GM18498 (cell line): ENCODE measurements around the gene XIAP.

Source experiments
- ATAC-seq: cut with Tn5 transposase; IDR thresholded peaks from one replicate; pipeline ENCODE4 v1.9.1; 2021; ENCODE audit warnings: mild to moderate bottlenecking, moderate library complexity; ENCODE audit not compliant: unreplicated experiment

XIAP gene

DNA sequence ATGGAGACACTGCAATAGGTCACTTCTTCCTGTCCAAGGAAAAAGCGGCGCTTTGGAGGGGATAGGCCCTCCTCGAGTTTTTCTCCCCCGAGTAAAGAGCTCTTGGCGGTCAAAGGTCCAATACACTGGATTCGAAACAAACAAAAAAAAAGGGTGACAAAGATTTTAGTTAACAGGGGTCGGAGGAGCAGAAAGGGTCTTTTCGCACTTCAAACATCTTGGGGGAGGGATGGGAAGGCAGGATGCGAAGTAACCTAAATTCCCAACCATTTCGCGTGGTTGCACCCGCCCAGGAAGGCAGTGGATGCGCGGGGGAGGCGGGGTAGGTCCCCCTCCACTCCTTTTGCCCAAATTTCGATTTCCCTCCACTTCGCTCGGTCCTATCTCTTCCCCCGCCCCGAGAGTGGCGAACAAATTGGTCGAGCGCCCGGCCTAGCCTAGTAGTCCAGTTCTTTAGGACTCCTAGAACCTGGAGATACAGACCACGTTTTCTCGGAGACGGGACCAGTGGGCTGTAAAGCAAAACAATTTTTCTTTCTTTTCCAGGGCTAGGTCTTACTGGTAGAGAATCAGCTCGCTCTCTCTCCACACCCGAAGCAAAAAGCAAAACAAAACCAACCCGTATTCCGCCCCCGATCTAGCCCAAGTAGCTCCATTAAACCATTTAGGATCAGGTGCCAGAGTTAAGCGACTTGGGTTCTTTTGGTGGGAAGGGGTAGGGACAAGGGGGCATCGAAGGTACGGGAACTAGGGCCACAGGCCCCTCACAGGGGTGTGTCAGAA, 99.6 kb downstream of the XIAP start:
- peak; percentile 2 for ATAC-seq

DNA sequence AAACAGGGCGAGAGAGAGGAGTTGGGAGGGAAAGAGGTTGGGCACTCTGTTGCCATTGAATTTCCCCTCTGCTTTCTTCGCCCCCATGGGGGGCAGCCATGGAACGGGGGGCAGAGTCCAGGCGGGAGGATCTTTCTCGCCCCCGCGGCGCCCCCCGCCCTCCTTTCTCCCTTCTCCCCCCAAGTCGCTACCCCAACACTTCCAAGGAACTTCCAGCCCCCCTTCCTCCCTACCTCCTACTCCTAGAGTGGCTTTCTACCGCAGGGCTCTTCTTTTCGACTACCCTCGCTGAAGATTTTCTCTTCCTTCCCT, 101.1 kb downstream of the XIAP start:
- ATAC-seq, result no peak

DNA sequence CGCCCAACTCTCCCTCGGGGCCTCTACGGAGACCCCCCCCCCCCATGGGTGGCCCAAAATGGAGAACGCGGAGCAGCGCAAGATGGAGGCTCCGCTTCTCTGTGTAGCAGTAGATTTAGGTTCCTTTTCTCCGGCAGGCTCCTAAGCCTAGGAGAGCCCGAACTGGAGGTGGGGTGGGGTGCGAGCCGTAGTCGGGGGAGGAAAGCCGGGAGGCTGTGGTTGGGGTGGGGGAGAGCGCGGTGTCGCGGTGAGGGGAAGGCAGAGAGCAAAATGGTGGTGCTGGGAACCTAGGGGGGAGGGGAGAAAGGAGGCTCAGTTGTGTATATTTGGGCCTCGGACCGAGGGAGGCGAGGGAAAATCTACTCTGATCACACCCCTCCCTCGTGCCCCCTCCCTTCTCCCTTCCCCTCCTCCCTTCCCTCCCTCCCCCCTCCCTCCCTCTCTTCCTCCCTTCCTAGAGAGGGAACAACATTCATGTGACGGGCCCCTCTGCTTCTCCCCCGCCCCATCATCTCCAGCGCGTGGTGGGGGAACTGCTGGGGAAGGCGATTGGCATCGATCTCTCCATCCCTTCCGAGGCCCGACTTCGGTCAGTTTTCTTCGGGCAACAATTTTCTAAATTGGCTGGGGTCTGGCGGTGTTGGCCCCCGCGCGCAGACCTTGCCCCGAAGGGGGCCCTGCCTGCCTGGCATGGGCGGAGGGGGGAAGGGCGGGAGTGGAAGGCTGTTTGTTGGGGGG, 101.6 kb downstream of the XIAP start, which contains the start of gene STAG2:
TSS of gene STAG2 (plus strand) at position 439 of the 738 bp plus-strand sequence. CDS start 60,922 bp downstream, outside the sequence.
- ATAC-seq, result no peak

DNA sequence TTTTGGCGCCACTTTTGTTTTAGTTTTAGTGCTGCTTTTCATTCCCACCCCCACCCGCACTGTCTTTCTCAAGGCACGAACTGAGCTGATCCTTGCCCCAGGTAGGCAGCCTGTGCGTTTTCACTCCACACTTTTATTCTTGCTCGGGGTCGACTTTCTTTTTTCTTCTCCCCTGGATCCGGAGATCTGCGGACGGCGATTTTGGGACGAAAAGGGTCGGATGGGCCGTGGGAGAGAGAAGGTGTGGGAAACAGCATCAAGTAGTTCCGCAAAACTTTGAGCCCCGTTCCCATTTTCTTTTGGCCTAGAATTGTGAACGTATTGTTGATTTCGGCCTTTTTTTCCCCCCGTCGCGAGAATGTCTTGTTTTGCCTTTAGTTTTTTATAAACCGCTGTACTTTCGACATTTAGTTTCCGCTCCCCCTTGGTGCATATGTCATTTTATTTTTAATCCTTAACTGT, 102.2 kb downstream of the XIAP start:
- no peak for ATAC-seq

DNA sequence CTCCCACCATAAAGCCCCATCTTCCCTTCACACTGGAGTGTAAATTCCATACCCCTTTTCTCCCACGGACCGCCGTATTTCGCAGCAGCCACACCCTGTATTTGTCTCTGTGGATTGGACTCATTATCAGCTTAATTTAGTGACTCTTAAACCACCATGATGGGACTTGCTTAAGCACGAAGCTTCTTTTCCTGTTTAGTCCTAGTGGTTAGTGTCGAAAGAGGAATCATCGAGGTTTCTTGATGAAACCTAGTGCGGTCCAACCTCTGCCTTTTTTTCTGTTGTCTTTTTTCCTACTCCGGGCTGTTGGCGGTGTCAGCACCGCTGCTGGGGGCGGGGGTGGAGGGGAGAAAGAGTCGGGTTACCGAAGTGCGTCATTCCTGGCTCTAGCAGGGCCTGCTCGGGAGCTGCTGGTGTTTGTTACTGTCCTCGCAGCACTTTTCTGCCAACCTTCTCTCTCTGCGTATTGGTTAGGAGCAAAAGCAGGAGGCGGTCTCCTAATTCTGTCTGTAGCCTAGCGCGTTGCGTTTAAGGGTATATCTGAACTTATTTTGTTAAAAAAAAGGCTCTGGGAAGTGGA, 103.0 kb downstream of the XIAP start:
- peak; percentile 61 for ATAC-seq
